IMR-90 (cell line): ENCODE results near the gene SVOPL. TPM values are rescaled to one million over a fixed set of nuclear protein-coding genes. Genes with fewer than 3 reads are reported as not detected.
A peak's percentile ranks its signal among the peaks of the same experiment; 100 is the strongest.

Experiments
- ATAC-seq: fragments of 200-7000 bp; cut with Tn5 transposase; 2 replicates; pipeline ENCODE4 v1.9.1; 2020; ENCODE audit warnings: low read depth, mild to moderate bottlenecking, moderate library complexity
- BruUV-seq: library from RNA; stranded (reverse); fragments of 400-500 nt; replicated peaks from 2 replicates; lab custom pipeline; 2021; lab: Mats Ljungman, UMichigan
- CTCF ChIA-PET: fragments of 300-600 bp; formaldehyde crosslinking; extraction: SDS; loops from one replicate; lab custom pipeline; 2021; ENCODE audit warnings: antibody characterized with exemption; lab: Yijun Ruan, JAX
- POLR2A ChIA-PET: fragments of 300-600 bp; sonication (Branson Sonifier 250); formaldehyde crosslinking; loops from one replicate; lab custom pipeline; 2022; ENCODE audit warnings: antibody characterized with exemption; ENCODE audit not compliant: unreplicated experiment; lab: Charles Lee
- DNase-seq: peaks from one replicate; pipeline ENCODE4 v3.0.0; 2013
- H2AFZ ChIP-seq: replicated peaks from 2 replicates; pipeline ENCODE3; 2013; ENCODE audit warnings: low read length, mild to moderate bottlenecking; ENCODE audit not compliant: poor library complexity
- H2AK5ac ChIP-seq: 2 replicates; pipeline ENCODE4 v1.6.1; 2013; ENCODE audit warnings: low read depth, low read length, inconsistent platforms
- H2AK9ac ChIP-seq: replicated peaks from 2 replicates; pipeline ENCODE3; 2013; ENCODE audit warnings: mild to moderate bottlenecking, low read depth, low read length, moderate library complexity; ENCODE audit not compliant: poor library complexity
- H2BK120ac ChIP-seq: 2 replicates; pipeline ENCODE4 v1.6.1; 2013; ENCODE audit warnings: low read depth, low read length, inconsistent platforms
- H2BK15ac ChIP-seq: 3 replicates; pipeline ENCODE4 v1.6.1; 2013; ENCODE audit warnings: low read depth, low read length, inconsistent platforms
- H2BK20ac ChIP-seq: 2 replicates; pipeline ENCODE4 v1.6.1; 2013; ENCODE audit warnings: low read depth, mild to moderate bottlenecking, inconsistent platforms, low read length, moderate library complexity
- H2BK5ac ChIP-seq: 2 replicates; pipeline ENCODE4 v1.6.1; 2013; ENCODE audit warnings: mild to moderate bottlenecking, low read depth, low read length, inconsistent platforms; ENCODE audit not compliant: poor library complexity, severe bottlenecking
- H3K14ac ChIP-seq: replicated peaks from 2 replicates; pipeline ENCODE4 v1.6.1; 2013; ENCODE audit warnings: low read depth, low read length, inconsistent platforms
- H3K18ac ChIP-seq: 2 replicates; pipeline ENCODE4 v1.6.1; 2013; ENCODE audit warnings: low read depth, low read length, control low read depth
- H3K23ac ChIP-seq: 2 replicates; pipeline ENCODE4 v1.6.1; 2013; ENCODE audit warnings: low read depth, low read length, inconsistent platforms
- H3K27ac ChIP-seq: 2 replicates; pipeline ENCODE4 v1.5.1; 2013; ENCODE audit warnings: mild to moderate bottlenecking, control low read depth, low read length; ENCODE audit not compliant: insufficient read depth
- H3K27me3 ChIP-seq: 2 replicates; pipeline ENCODE4 v1.6.1; 2013; ENCODE audit warnings: low read length; ENCODE audit not compliant: control insufficient read depth, insufficient read depth
- H3K36me3 ChIP-seq: 2 replicates; pipeline ENCODE4 v1.6.1; 2013; ENCODE audit warnings: low read length, mixed read lengths; ENCODE audit not compliant: control insufficient read depth, insufficient read depth
- H3K4ac ChIP-seq: 2 replicates; pipeline ENCODE4 v1.6.1; 2013; ENCODE audit warnings: low read depth, low read length, inconsistent platforms
- H3K4me1 ChIP-seq: 2 replicates; pipeline ENCODE4 v1.6.1; 2013; ENCODE audit warnings: low read length, mixed read lengths; ENCODE audit not compliant: control insufficient read depth, insufficient read depth
- H3K4me2 ChIP-seq: 2 replicates; pipeline ENCODE4 v1.6.1; 2013; ENCODE audit warnings: low read depth, mild to moderate bottlenecking, control low read depth, low read length, moderate library complexity
- H3K4me3 ChIP-seq: 2 replicates; pipeline ENCODE4 v1.5.1; 2013; ENCODE audit warnings: low read depth, mild to moderate bottlenecking, control low read depth, low read length, moderate library complexity; ENCODE audit not compliant: insufficient read depth
- H3K56ac ChIP-seq: 2 replicates; pipeline ENCODE4 v1.6.1; 2013; ENCODE audit warnings: low read length, inconsistent platforms; ENCODE audit not compliant: insufficient read depth; ENCODE audit errors: extremely low read depth
- H3K79me1 ChIP-seq, 2 experiments: 2 replicates each; pipeline ENCODE4 v1.6.1; 2013; ENCODE audit warnings: low read length in 2 of 2, inconsistent platforms in 1 of 2, low read depth in 1 of 2
- H3K9ac ChIP-seq: 2 replicates; pipeline ENCODE4 v1.6.1; 2013; ENCODE audit warnings: low read depth, low read length, control low read depth
- H3K9me1 ChIP-seq: 2 replicates; pipeline ENCODE4 v1.6.1; 2013; ENCODE audit warnings: low read length, inconsistent platforms; ENCODE audit not compliant: insufficient read depth
- H3K9me3 ChIP-seq: 2 replicates; pipeline ENCODE4 v1.6.1; 2013; ENCODE audit warnings: low read length; ENCODE audit not compliant: control insufficient read depth, insufficient read depth
- H4K20me1 ChIP-seq: 2 replicates; pipeline ENCODE4 v1.6.1; 2013; ENCODE audit warnings: low read length, inconsistent platforms; ENCODE audit not compliant: insufficient read depth
- H4K5ac ChIP-seq: 2 replicates; pipeline ENCODE4 v1.6.1; 2013; ENCODE audit warnings: mild to moderate bottlenecking, low read depth, low read length, control low read depth
- H4K8ac ChIP-seq, 2 experiments: 2 replicates each; pipeline ENCODE4 v1.6.1; 2013; ENCODE audit warnings: low read depth in 2 of 2, low read length in 2 of 2, control low read depth in 1 of 2, inconsistent platforms in 1 of 2
- H4K91ac ChIP-seq: 2 replicates; pipeline ENCODE4 v1.6.1; 2013; ENCODE audit warnings: low read depth, low read length, inconsistent platforms; ENCODE audit not compliant: insufficient read depth
- CEBPB ChIP-seq: IDR thresholded peaks from 2 replicates; pipeline ENCODE4 v1.6.1; 2012; ENCODE audit warnings: low read depth, low read length, improper control_type of control experiment
- CHD1 ChIP-seq: IDR thresholded peaks from 2 replicates; pipeline ENCODE4 v1.6.1; 2012; ENCODE audit warnings: low read depth, low read length, improper control_type of control experiment
- FOS ChIP-seq: fragments of 150-350 bp; IDR thresholded peaks from 2 replicates; pipeline ENCODE4 v1.6.1; 2016; ENCODE audit warnings: low read depth, low read length
- MAZ ChIP-seq: IDR thresholded peaks from 2 replicates; pipeline ENCODE4 v1.6.1; 2012; ENCODE audit warnings: low read depth, mild to moderate bottlenecking, low read length, improper control_type of control experiment, moderate library complexity, borderline replicate concordance
- MXI1 ChIP-seq: IDR thresholded peaks from 2 replicates; pipeline ENCODE4 v1.6.1; 2012; ENCODE audit warnings: low read depth, mild to moderate bottlenecking, low read length, moderate library complexity, borderline replicate concordance
- NFE2L2 ChIP-seq: fragments of 150-350 bp; IDR thresholded peaks from 2 replicates; pipeline ENCODE4 v1.6.1; 2016; ENCODE audit warnings: low read depth, mild to moderate bottlenecking, low read length
- RCOR1 ChIP-seq: IDR thresholded peaks from 2 replicates; pipeline ENCODE4 v1.6.1; 2012; ENCODE audit warnings: mild to moderate bottlenecking, low read length, improper control_type of control experiment; ENCODE audit not compliant: insufficient replicate concordance
- SMC3 ChIP-seq: fragments of 150-350 bp; IDR thresholded peaks from 2 replicates; pipeline ENCODE4 v1.6.1; 2016; ENCODE audit warnings: low read depth, mild to moderate bottlenecking, antibody characterized with exemption, low read length, moderate library complexity
- WGBS, 2 experiments: methylation state at CpG; one replicate each; pipeline versions ENCODE4 v1.1.5 to v1.1.7; 2013; ENCODE audit warnings: missing lambda C conversion rate in 2 of 2; ENCODE audit not compliant: insufficient read length in 1 of 2; ENCODE audit errors: extremely low coverage in 2 of 2; 5-methylcytosine and 5-hydroxymethylcytosine counted together
- dilution Hi-C: fragments of 300-500 bp; cut with HindIII; formaldehyde crosslinking; loops from one replicate; pipeline ENCODE4 v1.14.3; 2018; ENCODE audit warnings: low sequenced_read_pairs; ENCODE audit not compliant: unreplicated experiment
- in situ Hi-C: fragments of 300-500 bp; cut with MboI; formaldehyde crosslinking; loops from 3 replicates; pipeline ENCODE4 v1.14.3; 2019; ENCODE audit warnings: low sequenced_read_pairs, inconsistent platforms, mixed read lengths
- intact Hi-C: fragments of 100-400 bp; cut with micrococcal nuclease; formaldehyde crosslinking; loops from 2 replicates; pipeline ENCODE4 v1.10.0; 2022
- polyA plus RNA-seq, 3 experiments: library from polyadenylated mRNA; depleted of rRNA; stranded (reverse); fragments of >200 nt; gene quantifications; 2 replicates each; pipeline ENCODE4 v1.2.3, GENCODE V29; 2012; ENCODE audit warnings: low replicate concordance in 1 of 3
- total RNA-seq: library from RNA; depleted of rRNA; stranded (reverse); fragments of >200 nt; gene quantifications from 2 replicates; pipeline ENCODE4 v1.2.3, GENCODE V29; 2012
- TF ChIP-seq, protein P1 (sequence below): fragments of 150-350 bp; IDR thresholded peaks from 2 replicates; pipeline ENCODE4 v1.6.1; 2017; ENCODE audit warnings: mild to moderate bottlenecking, antibody characterized with exemption, low read length, low read depth
- TF ChIP-seq, protein P2 (sequence below): conservative IDR thresholded peaks from 2 replicates; pipeline ENCODE4 v1.5.1; 2012; ENCODE audit warnings: mild to moderate bottlenecking, low read depth, low read length, improper control_type of control experiment

Gene SVOPL
- total and polyA plus RNA-seq, 2 of the 4 experiments (the other 2 are of a cell fraction), result not detected

- Histone ChIP-seq H3K36me3 (peaks cover 3% of the 10 kb centered on the region), H3K18ac (no peak overlapping the region), H4K8ac (no peak overlapping the region), H3K23ac (no peak overlapping the region), H4K91ac (no peak overlapping the region), H2BK20ac (no peak overlapping the region), H3K9ac (no peak overlapping the region), H3K4ac (no peak overlapping the region), H2BK120ac (no peak overlapping the region), H3K4me2 (no peak overlapping the region), H3K9me3 (no peaks in the 10 kb centered on the region), H4K5ac (no peak overlapping the region), H2BK5ac (no peak overlapping the region), H3K4me3 (no peak overlapping the region), H3K4me1 (no peaks in the 10 kb centered on the region), H3K56ac (no peak overlapping the region), H3K27ac (no peak overlapping the region), H4K20me1 (no peaks in the 10 kb centered on the region), H3K79me1 (no peaks in the 10 kb centered on the region; a peak in 2 of 4 replicates), H2BK15ac (no peak overlapping the region), H2AFZ (no peak overlapping the region), H2AK9ac (no peak overlapping the region), H3K27me3 (no peaks in the 10 kb centered on the region), H2AK5ac (no peak overlapping the region), H3K9me1 (no peaks in the 10 kb centered on the region; the same call in 1 of the 2 replicates), H3K14ac (no peak overlapping the region)
- TF ChIP-seq FOS (no peak), NFE2L2 (no peak), MXI1 (no peak), CEBPB (no peak), CHD1 (no peak), RCOR1 (no peak), MAZ (no peak), SMC3 (no peak)
- TF ChIP-seq, protein P1, sequence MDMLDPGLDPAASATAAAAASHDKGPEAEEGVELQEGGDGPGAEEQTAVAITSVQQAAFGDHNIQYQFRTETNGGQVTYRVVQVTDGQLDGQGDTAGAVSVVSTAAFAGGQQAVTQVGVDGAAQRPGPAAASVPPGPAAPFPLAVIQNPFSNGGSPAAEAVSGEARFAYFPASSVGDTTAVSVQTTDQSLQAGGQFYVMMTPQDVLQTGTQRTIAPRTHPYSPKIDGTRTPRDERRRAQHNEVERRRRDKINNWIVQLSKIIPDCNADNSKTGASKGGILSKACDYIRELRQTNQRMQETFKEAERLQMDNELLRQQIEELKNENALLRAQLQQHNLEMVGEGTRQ, result no peak
- TF ChIP-seq, protein P2, sequence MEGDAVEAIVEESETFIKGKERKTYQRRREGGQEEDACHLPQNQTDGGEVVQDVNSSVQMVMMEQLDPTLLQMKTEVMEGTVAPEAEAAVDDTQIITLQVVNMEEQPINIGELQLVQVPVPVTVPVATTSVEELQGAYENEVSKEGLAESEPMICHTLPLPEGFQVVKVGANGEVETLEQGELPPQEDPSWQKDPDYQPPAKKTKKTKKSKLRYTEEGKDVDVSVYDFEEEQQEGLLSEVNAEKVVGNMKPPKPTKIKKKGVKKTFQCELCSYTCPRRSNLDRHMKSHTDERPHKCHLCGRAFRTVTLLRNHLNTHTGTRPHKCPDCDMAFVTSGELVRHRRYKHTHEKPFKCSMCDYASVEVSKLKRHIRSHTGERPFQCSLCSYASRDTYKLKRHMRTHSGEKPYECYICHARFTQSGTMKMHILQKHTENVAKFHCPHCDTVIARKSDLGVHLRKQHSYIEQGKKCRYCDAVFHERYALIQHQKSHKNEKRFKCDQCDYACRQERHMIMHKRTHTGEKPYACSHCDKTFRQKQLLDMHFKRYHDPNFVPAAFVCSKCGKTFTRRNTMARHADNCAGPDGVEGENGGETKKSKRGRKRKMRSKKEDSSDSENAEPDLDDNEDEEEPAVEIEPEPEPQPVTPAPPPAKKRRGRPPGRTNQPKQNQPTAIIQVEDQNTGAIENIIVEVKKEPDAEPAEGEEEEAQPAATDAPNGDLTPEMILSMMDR, result no peak
- no TSS peak for BruUV-seq
- intact Hi-C loops, result no loop called here
- no CpG with 5 or more reads among the region's 5 CpGs for WGBS, 2 experiments
- dilution Hi-C loops, result no loop called here
- ChIA-PET POLR2A (no interaction called here), CTCF (interaction anchor here (0.6 kb wide), 1 partner anchor 1450 kb away, joined by 4 read pairs; no protein-coding TSS in a partner anchor)
- in situ Hi-C loops, result no loop called here
- no peak for ATAC-seq
- DNase-seq, result peak; percentile 3
Observed at GRCh38 chr7:138546064-138546619, 155.0 kb downstream of the SVOPL start.
